SK-N-SH (cell line): ENCODE results near the gene EFS. TPM values are rescaled to one million over a fixed set of nuclear protein-coding genes. Genes with fewer than 3 reads are reported as not detected.

ENCODE experiments used
- CTCF ChIA-PET: fragments of 300-600, 350-600 bp; formaldehyde crosslinking; extraction: SDS; loops from one replicate; lab custom pipeline; 2021; lab: Yijun Ruan, JAX
- POLR2A ChIA-PET: fragments of 350-600 bp; sonication (Branson Sonifier 250); formaldehyde crosslinking; extraction: SDS; loops from one replicate; lab custom pipeline; 2020; ENCODE audit warnings: antibody characterized with exemption, inconsistent platforms; lab: Yijun Ruan, JAX
- DNase-seq: peaks from one replicate; pipeline ENCODE4 v3.0.0; 2012
- H2AFZ ChIP-seq: fragments of 200-600 bp; sonication (generic); 2 replicates; pipeline ENCODE4 v1.8.1; 2016; ENCODE audit warnings: antibody characterized with exemption, mild to moderate bottlenecking, low read depth
- H3F3A ChIP-seq: fragments of 200-600 bp; sonication (generic); replicated peaks from 2 replicates; pipeline ENCODE3; 2016; ENCODE audit warnings: antibody characterized with exemption, mild to moderate bottlenecking; ENCODE audit not compliant: insufficient read depth
- H3K27ac ChIP-seq, 2 experiments: fragments of 200-500 bp in 1 of 2; fragments of 200-600 bp in 1 of 2; sonication (Bioruptor generic) in 1 of 2; sonication (generic), shearing (Covaris generic) in 1 of 2; 2 replicates each; pipeline versions ENCODE4 v1.5.1 to v1.6.1; 2014 to 2016; ENCODE audit warnings: low read depth in 2 of 2, inconsistent platforms in 1 of 2, low read length in 1 of 2, mild to moderate bottlenecking in 1 of 2, mixed read lengths in 1 of 2
- H3K27me3 ChIP-seq: fragments of 200-600 bp; sonication (generic), shearing (Covaris generic); 2 replicates; pipeline ENCODE4 v1.6.1; 2016; ENCODE audit warnings: mixed run types; ENCODE audit not compliant: insufficient read depth
- H3K36me3 ChIP-seq, 2 experiments: fragments of 200-500 bp in 1 of 2; fragments of 200-600 bp in 1 of 2; sonication (Bioruptor generic) in 1 of 2; sonication (generic) in 1 of 2; replicated peaks in 1 of 2; 2 replicates each; pipeline versions ENCODE3 to v1.5.1; 2014 to 2016; ENCODE audit warnings: low read length in 1 of 2, mild to moderate bottlenecking in 1 of 2; ENCODE audit not compliant: insufficient read depth in 2 of 2, control insufficient read depth in 1 of 2
- H3K4me1 ChIP-seq, 2 experiments: fragments of 200-500 bp in 1 of 2; fragments of 200-600 bp in 1 of 2; sonication (Bioruptor generic) in 1 of 2; sonication (generic), shearing (Covaris generic) in 1 of 2; 2 replicates each; pipeline versions ENCODE4 v1.5.1 to v1.6.1; 2014 to 2016; ENCODE audit warnings: low read depth in 1 of 2, low read length in 1 of 2, mixed run types in 1 of 2; ENCODE audit not compliant: insufficient read depth in 2 of 2, control insufficient read depth in 1 of 2
- H3K4me2 ChIP-seq: fragments of 200-600 bp; sonication (generic), shearing (Covaris generic); 2 replicates; pipeline ENCODE4 v1.6.1; 2017; ENCODE audit warnings: mixed run types
- H3K4me3 ChIP-seq, 2 experiments: fragments of 200-500 bp in 1 of 2; fragments of 200-600 bp in 1 of 2; sonication (Bioruptor generic) in 1 of 2; sonication (generic), shearing (Covaris generic) in 1 of 2; 2 replicates each; pipeline versions ENCODE4 v1.5.1 to v1.8.1; 2014 to 2016; ENCODE audit warnings: low read depth in 2 of 2, inconsistent platforms in 1 of 2, low read length in 1 of 2, mild to moderate bottlenecking in 1 of 2, mixed read lengths in 1 of 2, moderate library complexity in 1 of 2
- H3K79me2 ChIP-seq: fragments of 200-600 bp; sonication (generic); 2 replicates; pipeline ENCODE4 v1.8.1; 2017; ENCODE audit warnings: mild to moderate bottlenecking; ENCODE audit not compliant: insufficient read depth
- H3K9ac ChIP-seq: fragments of 200-600 bp; sonication (generic); 2 replicates; pipeline ENCODE4 v1.6.1; 2017; ENCODE audit warnings: mixed run types
- H3K9me2 ChIP-seq: fragments of 200-600 bp; sonication (generic); 2 replicates; pipeline ENCODE4 v1.6.1; 2017; ENCODE audit warnings: mixed run types
- H3K9me3 ChIP-seq: fragments of 200-600 bp; sonication (generic); 2 replicates; pipeline ENCODE4 v1.6.1; 2017; ENCODE audit warnings: mixed run types, mild to moderate bottlenecking, moderate library complexity
- H4K20me1 ChIP-seq: fragments of 200-600 bp; sonication (generic); 2 replicates; pipeline ENCODE4 v1.6.1; 2017; ENCODE audit warnings: mild to moderate bottlenecking, mixed run types; ENCODE audit not compliant: insufficient read depth
- EZH2phosphoT487 ChIP-seq: fragments of 200-600 bp; sonication (generic); IDR thresholded peaks from 2 replicates; pipeline ENCODE4 v1.6.1; 2017; ENCODE audit warnings: low read depth, mixed run types, mild to moderate bottlenecking, antibody characterized with exemption, moderate library complexity, borderline replicate concordance
- GABPA ChIP-seq: IDR thresholded peaks from 2 replicates; pipeline ENCODE4 v1.4.0; 2012; ENCODE audit warnings: low read depth, mild to moderate bottlenecking
- GATA2 ChIP-seq: sonication (generic); formaldehyde crosslinking; IDR thresholded peaks from 2 replicates; pipeline ENCODE4 v1.5.0; 2020; ENCODE audit warnings: mild to moderate bottlenecking, missing genetic modification reagents
- RCOR1 ChIP-seq: fragments of 150-350 bp; IDR thresholded peaks from 2 replicates; pipeline ENCODE4 v1.6.1; 2017; ENCODE audit warnings: antibody characterized with exemption, low read length
- TAF1 ChIP-seq: IDR thresholded peaks from 2 replicates; pipeline ENCODE4 v1.6.1; 2012; ENCODE audit warnings: low read depth, mild to moderate bottlenecking, low read length, moderate library complexity, borderline replicate concordance
- WGBS: methylation state at CpG from one replicate; pipeline ENCODE4 v1.1.6; 2017; ENCODE audit warnings: low lambda C conversion rate; 5-methylcytosine and 5-hydroxymethylcytosine counted together
- polyA plus RNA-seq, 3 experiments: library from polyadenylated mRNA; depleted of rRNA; stranded (reverse); fragments of >200 nt; gene quantifications; 2 replicates each; pipeline ENCODE4 v1.2.3, GENCODE V29; 2012
- TF ChIP-seq, protein P1 (sequence below): IDR thresholded peaks from 2 replicates; pipeline ENCODE4 v1.4.0; 2012; ENCODE audit warnings: low read depth
- TF ChIP-seq, protein P2 (sequence below): IDR thresholded peaks from 2 replicates; pipeline ENCODE4; 2012
- TF ChIP-seq, protein P3 (sequence below): fragments of 200-600 bp; sonication (generic); IDR thresholded peaks from 2 replicates; pipeline ENCODE4 v1.6.1; 2017; ENCODE audit warnings: antibody characterized with exemption, mild to moderate bottlenecking, moderate library complexity

EFS gene
- polyA plus RNA-seq, 1 of the 3 experiments (the other 2 are of a cell fraction) = 4.4 TPM

DNA sequence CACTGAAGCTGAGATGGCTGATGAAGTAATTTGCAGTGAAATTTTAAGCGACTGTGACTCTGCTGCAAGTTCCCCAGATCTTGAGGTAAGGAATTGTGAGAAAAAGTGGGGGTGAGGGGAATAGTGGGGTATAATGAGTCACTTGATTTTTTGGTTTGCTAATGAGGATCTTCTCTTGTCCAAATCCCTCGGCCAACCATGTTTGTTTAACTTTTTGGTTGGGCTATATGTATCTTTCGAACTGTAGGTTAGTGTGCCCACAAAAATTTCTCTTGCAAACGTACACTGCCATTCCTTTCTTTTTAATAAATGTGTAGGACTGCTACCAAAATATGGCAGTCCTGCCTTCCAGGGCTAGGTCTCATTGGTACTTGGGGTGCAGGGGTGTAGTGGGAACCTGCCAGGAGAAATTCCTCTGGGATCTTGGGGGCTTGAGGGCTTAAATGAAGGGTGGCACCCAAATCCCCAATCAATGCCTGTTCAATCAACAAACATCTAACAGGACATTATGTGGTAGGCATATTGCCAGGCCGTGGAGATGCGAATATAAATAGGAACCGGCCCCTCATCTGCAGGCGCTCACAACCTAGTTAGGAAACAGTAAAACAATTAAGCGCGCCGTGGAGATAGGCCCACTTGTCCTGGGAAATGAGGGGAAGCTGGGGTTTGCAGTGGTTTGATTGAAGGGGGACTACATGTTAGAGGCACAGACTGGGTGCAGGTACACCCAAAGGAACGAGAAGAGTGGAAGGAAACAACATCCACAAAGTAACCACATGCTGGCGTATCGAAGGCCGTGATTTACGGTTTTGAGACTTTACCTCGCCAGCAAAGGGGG, 45.0 kb downstream of the EFS start:
- H3K27me3 ChIP-seq = no peaks in the 10 kb centered on the region
- no peaks in the 10 kb centered on the region for H3K9me3 ChIP-seq
- peaks cover 13 to 19% of the 10 kb centered on the region in 2 experiments; a peak in 3 of 4 replicates for H3K4me1 ChIP-seq
- no peak for DNase-seq
- peak overlapping the region; percentile 74 for H2AFZ ChIP-seq
- H3K27ac ChIP-seq = peak overlapping the region; percentile 88 to 91
- H3F3A ChIP-seq = peaks cover 40% of the 10 kb centered on the region
- H3K9me2 ChIP-seq = no peaks in the 10 kb centered on the region
- H3K9ac ChIP-seq = peak overlapping the region; percentile 45; the same call in 1 of the 2 replicates
- peak overlapping the region; percentile 54 for H3K4me2 ChIP-seq
- peaks cover 35 to 52% of the 10 kb centered on the region in 2 experiments for H3K36me3 ChIP-seq
- POLR2A ChIA-PET = interaction anchor here (1.0 to 3.5 kb wide), 8 partner anchors 9 to 45 kb away, joined by 4 to 34 read pairs (median 10); partner anchors contain the start of genes BCL2L2, EFS, HOMEZ and PPP1R3E
- no peaks in the 10 kb centered on the region for H4K20me1 ChIP-seq
- WGBS = 97% methylated on average over 17 of the region's 17 CpGs
- TF ChIP-seq, protein P1, sequence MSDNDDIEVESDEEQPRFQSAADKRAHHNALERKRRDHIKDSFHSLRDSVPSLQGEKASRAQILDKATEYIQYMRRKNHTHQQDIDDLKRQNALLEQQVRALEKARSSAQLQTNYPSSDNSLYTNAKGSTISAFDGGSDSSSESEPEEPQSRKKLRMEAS = no peak
- TF ChIP-seq, all 33 proteins: peak for 0
- Histone ChIP-seq H3K79me2 (peaks cover 63% of the 10 kb centered on the region), H3K4me3 (peak overlapping the region; percentile 40 to 51; a peak in 3 of 4 replicates)
- CTCF ChIA-PET = interaction anchor here (0.7 to 13.2 kb wide), 9 partner anchors 9 to 240 kb away, joined by 3 to 179 read pairs (median 3); partner anchors contain the start of genes BCL2L2, CMTM5, HOMEZ and PPP1R3E

DNA sequence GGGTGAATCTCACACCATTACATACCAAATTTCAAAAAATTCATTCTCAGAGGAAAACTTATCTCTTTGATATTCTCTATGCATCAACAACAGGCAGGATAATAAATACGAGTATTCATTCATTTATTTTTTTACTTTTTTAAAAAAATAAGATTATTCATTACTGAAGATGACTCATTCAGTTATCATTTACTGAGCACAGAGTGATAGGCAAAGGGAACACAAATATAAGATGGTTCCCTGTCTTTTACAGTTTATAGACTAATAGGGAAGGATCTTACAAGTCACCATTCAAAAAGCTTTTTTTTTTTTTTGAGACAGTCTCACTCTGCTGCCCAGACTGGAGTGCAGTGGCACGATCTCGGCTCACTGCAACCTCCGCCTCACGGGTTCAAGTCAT, 48.7 kb downstream of the EFS start:
- H3F3A ChIP-seq = peaks cover 47% of the 10 kb centered on the region
- H3K9ac ChIP-seq = no peak overlapping the region
- CTCF ChIA-PET = no interaction called here
- peaks cover 27 to 48% of the 10 kb centered on the region in 2 experiments for H3K36me3 ChIP-seq
- H4K20me1 ChIP-seq = peaks cover 4% of the 10 kb centered on the region; the same call in 1 of the 2 replicates
- DNase-seq = no peak
- peak overlapping the region in 1 of 2 experiments; percentile 15; a peak in 1 of 4 replicates for H3K27ac ChIP-seq
- no peak overlapping the region for H2AFZ ChIP-seq
- TF ChIP-seq TAF1 (no peak), EZH2phosphoT487 (no peak), GABPA (no peak)
- no peaks in the 10 kb centered on the region for H3K27me3 ChIP-seq
- H3K9me2 ChIP-seq = no peaks in the 10 kb centered on the region
- peaks cover 4 to 10% of the 10 kb centered on the region in 2 experiments; a peak in 1 of 4 replicates for H3K4me1 ChIP-seq
- POLR2A ChIA-PET = no interaction called here
- H3K9me3 ChIP-seq = no peaks in the 10 kb centered on the region
- no peak overlapping the region for H3K4me3 ChIP-seq
- peaks cover 52% of the 10 kb centered on the region for H3K79me2 ChIP-seq
- no peak overlapping the region for H3K4me2 ChIP-seq
- WGBS = 84% methylated on average over 5 of the region's 5 CpGs

DNA sequence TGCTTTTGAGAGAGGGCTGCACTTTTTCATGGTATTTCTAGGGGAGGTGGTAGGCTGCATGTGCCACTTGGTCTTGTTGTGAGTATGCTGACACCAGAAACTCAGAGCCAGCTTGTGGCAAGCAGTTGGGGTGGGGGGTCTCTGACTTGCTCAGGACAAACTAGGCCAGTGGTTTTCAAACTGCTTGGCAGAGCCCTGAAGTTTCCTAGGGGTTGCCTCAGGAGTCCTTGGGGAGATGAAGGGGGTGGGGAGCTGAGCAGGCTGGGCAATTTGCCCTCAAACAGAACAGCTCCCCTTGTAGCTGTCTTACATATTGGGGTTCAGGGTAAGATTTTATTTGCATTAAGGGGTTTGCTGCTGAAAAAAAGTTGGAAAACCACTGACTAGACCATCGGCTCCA, 54.4 kb downstream of the EFS start:
- Histone ChIP-seq H3K4me2 (no peak overlapping the region), H3K4me3 (no peak overlapping the region), H3K4me1 (peaks cover 13 to 29% of the 10 kb centered on the region in 2 experiments), H3K9me3 (no peaks in the 10 kb centered on the region), H3K79me2 (peaks cover 73% of the 10 kb centered on the region), H3K27ac (no peak overlapping the region), H3K36me3 (peaks cover 41 to 46% of the 10 kb centered on the region in 2 experiments), H4K20me1 (peaks cover 17% of the 10 kb centered on the region), H3K9me2 (no peaks in the 10 kb centered on the region), H3F3A (peaks cover 25% of the 10 kb centered on the region), H3K9ac (no peak overlapping the region), H2AFZ (no peak overlapping the region), H3K27me3 (no peaks in the 10 kb centered on the region)
- TF ChIP-seq, protein P2, sequence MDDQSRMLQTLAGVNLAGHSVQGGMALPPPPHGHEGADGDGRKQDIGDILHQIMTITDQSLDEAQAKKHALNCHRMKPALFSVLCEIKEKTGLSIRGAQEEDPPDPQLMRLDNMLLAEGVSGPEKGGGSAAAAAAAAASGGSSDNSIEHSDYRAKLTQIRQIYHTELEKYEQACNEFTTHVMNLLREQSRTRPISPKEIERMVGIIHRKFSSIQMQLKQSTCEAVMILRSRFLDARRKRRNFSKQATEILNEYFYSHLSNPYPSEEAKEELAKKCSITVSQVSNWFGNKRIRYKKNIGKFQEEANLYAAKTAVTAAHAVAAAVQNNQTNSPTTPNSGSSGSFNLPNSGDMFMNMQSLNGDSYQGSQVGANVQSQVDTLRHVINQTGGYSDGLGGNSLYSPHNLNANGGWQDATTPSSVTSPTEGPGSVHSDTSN = no peak
- TF ChIP-seq GATA2 (no peak), RCOR1 (no peak), GABPA (no peak)
- TF ChIP-seq, protein P3, sequence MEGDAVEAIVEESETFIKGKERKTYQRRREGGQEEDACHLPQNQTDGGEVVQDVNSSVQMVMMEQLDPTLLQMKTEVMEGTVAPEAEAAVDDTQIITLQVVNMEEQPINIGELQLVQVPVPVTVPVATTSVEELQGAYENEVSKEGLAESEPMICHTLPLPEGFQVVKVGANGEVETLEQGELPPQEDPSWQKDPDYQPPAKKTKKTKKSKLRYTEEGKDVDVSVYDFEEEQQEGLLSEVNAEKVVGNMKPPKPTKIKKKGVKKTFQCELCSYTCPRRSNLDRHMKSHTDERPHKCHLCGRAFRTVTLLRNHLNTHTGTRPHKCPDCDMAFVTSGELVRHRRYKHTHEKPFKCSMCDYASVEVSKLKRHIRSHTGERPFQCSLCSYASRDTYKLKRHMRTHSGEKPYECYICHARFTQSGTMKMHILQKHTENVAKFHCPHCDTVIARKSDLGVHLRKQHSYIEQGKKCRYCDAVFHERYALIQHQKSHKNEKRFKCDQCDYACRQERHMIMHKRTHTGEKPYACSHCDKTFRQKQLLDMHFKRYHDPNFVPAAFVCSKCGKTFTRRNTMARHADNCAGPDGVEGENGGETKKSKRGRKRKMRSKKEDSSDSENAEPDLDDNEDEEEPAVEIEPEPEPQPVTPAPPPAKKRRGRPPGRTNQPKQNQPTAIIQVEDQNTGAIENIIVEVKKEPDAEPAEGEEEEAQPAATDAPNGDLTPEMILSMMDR = no peak
- TF ChIP-seq, protein P1 = no peak
- 63% methylated on average over 1 of the region's 1 CpG for WGBS
- ChIA-PET POLR2A (interaction anchor here (1.1 to 1.6 kb wide), 2 partner anchors 9 to 10 kb away, joined by 3 to 7 read pairs; no protein-coding TSS in a partner anchor), CTCF (interaction anchor here (0.5 to 1.8 kb wide), 7 partner anchors 8 to 72 kb away, joined by 3 to 4 read pairs (median 3); partner anchors contain the start of genes PABPN1 and PPP1R3E)
- DNase-seq = no peak
